Neuronal stem cell (in vitro differentiated cells): ENCODE measurements around the gene DLX2.

ENCODE experiments used
- DNase-seq: peaks from one replicate; pipeline ENCODE4 v3.0.0-alpha.2; 2013; ENCODE audit warnings: low spot score
- H2AFZ ChIP-seq: one replicate; pipeline ENCODE4 v1.6.1; 2013; ENCODE audit warnings: mild to moderate bottlenecking, low read length, inconsistent platforms
- H2AK5ac ChIP-seq: 2 replicates; pipeline ENCODE4 v1.6.1; 2013; ENCODE audit warnings: low read depth, mild to moderate bottlenecking, inconsistent platforms, low read length, moderate library complexity, mixed read lengths
- H2BK120ac ChIP-seq: 2 replicates; pipeline ENCODE4 v1.6.1; 2013; ENCODE audit warnings: low read depth, mild to moderate bottlenecking, inconsistent platforms, low read length, moderate library complexity, mixed read lengths
- H2BK12ac ChIP-seq: one replicate; pipeline ENCODE4 v1.6.1; 2013; ENCODE audit warnings: low read length, inconsistent platforms
- H2BK15ac ChIP-seq: 2 replicates; pipeline ENCODE4 v1.6.1; 2013; ENCODE audit warnings: mild to moderate bottlenecking, low read length, inconsistent platforms, mixed read lengths
- H2BK5ac ChIP-seq: one replicate; pipeline ENCODE4 v1.6.1; 2013; ENCODE audit warnings: inconsistent platforms, mild to moderate bottlenecking, low read length, moderate library complexity
- H3K14ac ChIP-seq: one replicate; pipeline ENCODE4 v1.6.1; 2013; ENCODE audit warnings: low read length, inconsistent platforms
- H3K18ac ChIP-seq: 2 replicates; pipeline ENCODE4 v1.6.1; 2013; ENCODE audit warnings: low read length, inconsistent platforms
- H3K23ac ChIP-seq: 2 replicates; pipeline ENCODE4 v1.6.1; 2013; ENCODE audit warnings: low read depth, mild to moderate bottlenecking, mixed read lengths, low read length, inconsistent platforms; ENCODE audit not compliant: poor library complexity
- H3K27ac ChIP-seq: replicated peaks from 3 replicates; pipeline ENCODE4 v1.5.1; 2013; ENCODE audit warnings: low read length, inconsistent platforms
- H3K27me3 ChIP-seq, 3 experiments: 2 replicates each; pipeline ENCODE4 v1.6.1; 2013; ENCODE audit warnings: low read length in 3 of 3, mild to moderate bottlenecking in 2 of 3, inconsistent platforms in 1 of 3, low read depth in 1 of 3, mixed read lengths in 1 of 3, moderate library complexity in 1 of 3; ENCODE audit not compliant: control insufficient read depth in 3 of 3, insufficient read depth in 3 of 3
- H3K36me3 ChIP-seq, 2 donors: replicated peaks in 1 of 2; 2 replicates each; pipeline ENCODE4 v1.6.1; 2013; ENCODE audit warnings: low read length in 2 of 2; ENCODE audit not compliant: control insufficient read depth in 2 of 2, insufficient read depth in 2 of 2
- H3K4ac ChIP-seq: 2 replicates; pipeline ENCODE4 v1.6.1; 2013; ENCODE audit warnings: inconsistent platforms, mild to moderate bottlenecking, low read length, moderate library complexity
- H3K4me1 ChIP-seq, 2 donors: 1 replicate in 1 of 2; 2 replicates in 1 of 2; pipeline ENCODE4 v1.6.1; 2013; ENCODE audit warnings: low read length in 2 of 2, low read depth in 1 of 2; ENCODE audit not compliant: control insufficient read depth in 2 of 2, insufficient read depth in 1 of 2
- H3K4me2 ChIP-seq: one replicate; pipeline ENCODE4 v1.6.1; 2013; ENCODE audit warnings: mild to moderate bottlenecking, low read length, inconsistent platforms; ENCODE audit not compliant: insufficient read depth, poor library complexity, severe bottlenecking
- H3K4me3 ChIP-seq, 2 donors: 2 replicates each; pipeline ENCODE4 v1.5.1; 2013; ENCODE audit warnings: low read length in 2 of 2, mild to moderate bottlenecking in 2 of 2, inconsistent platforms in 1 of 2, moderate library complexity in 1 of 2
- H3K79me1 ChIP-seq: one replicate; pipeline ENCODE4 v1.6.1; 2013; ENCODE audit warnings: low read depth, mild to moderate bottlenecking, inconsistent platforms, low read length, moderate library complexity
- H3K9ac ChIP-seq: one replicate; pipeline ENCODE4 v1.6.1; 2013; ENCODE audit warnings: mild to moderate bottlenecking, low read depth, low read length, inconsistent platforms; ENCODE audit not compliant: poor library complexity
- H3K9me3 ChIP-seq, 2 donors: replicated peaks in 1 of 2; 2 replicates each; pipeline versions ENCODE3 to v1.6.1; 2013; ENCODE audit warnings: low read length in 2 of 2, mild to moderate bottlenecking in 2 of 2, inconsistent platforms in 1 of 2, low read depth in 1 of 2, mixed read lengths in 1 of 2, moderate library complexity in 1 of 2; ENCODE audit not compliant: control insufficient read depth in 2 of 2, insufficient read depth in 1 of 2
- H4K8ac ChIP-seq: one replicate; pipeline ENCODE4 v1.6.1; 2013; ENCODE audit warnings: low read depth, mild to moderate bottlenecking, inconsistent platforms, low read length, moderate library complexity
- H4K91ac ChIP-seq: one replicate; pipeline ENCODE4 v1.6.1; 2013; ENCODE audit warnings: low read length, low read depth, mild to moderate bottlenecking, inconsistent platforms; ENCODE audit not compliant: poor library complexity
- WGBS, 2 donors: extraction: QIAGEN DNeasy Blood & Tissue Kit; methylation state at CpG; one replicate each; pipeline ENCODE4 v1.1.7; 2013; ENCODE audit warnings: missing lambda C conversion rate in 2 of 2, mixed read lengths in 1 of 2; ENCODE audit not compliant: insufficient read length in 2 of 2, insufficient replicate concordance in 1 of 2; ENCODE audit errors: extremely low coverage in 2 of 2; 5-methylcytosine and 5-hydroxymethylcytosine counted together

The DLX2 gene

DNA sequence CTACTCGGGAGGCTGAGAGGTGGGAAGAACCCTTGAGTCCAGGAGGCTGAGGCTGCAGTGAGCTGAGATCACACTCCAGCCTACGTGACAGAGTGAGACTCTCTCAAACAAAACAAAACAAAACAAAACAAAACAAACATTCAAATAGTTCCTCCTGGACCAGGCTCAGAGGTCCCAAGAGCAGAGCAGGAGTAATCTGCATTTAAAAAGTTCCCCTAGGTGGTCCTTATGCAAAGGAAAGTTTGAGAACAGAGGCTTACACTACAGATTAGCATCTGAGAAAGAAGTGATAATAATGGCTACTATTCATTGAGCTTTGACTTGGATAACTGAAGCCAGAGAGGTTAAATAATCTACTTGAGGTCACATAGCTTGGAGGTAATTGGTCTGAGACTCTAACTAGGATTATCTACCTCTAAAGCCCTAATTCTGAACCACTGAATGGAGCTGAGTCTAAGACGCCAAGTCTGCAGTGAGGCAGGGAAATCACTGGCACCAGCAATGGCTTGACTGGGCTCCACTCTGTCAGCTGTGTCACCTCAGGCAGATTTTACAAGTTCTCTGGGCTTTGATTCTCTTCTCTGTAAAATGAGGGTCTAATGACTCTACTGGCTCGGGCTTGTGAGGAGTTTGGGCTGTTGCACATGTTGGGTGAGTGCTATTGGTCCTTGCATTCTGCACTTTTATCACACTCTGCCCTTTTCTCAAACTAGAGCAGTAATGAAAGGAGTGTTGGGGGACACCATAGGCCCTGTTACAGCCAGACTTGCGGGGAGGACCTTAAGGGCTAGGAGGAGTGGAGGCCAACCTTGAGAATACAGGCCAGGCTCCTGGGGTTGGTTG, 29.2 kb upstream of the DLX2 start:
- no peak overlapping the region for H4K91ac ChIP-seq
- H3K23ac ChIP-seq = no peak overlapping the region
- no peak overlapping the region for H2BK12ac ChIP-seq
- H3K27ac ChIP-seq = peak overlapping the region; percentile 82
- no peaks in the 10 kb centered on the region for H3K27me3 ChIP-seq
- no peak overlapping the region for H3K4me2 ChIP-seq
- DNase-seq = peak; percentile 55
- no peak overlapping the region for H2BK5ac ChIP-seq
- no peak overlapping the region for H3K4ac ChIP-seq
- H4K8ac ChIP-seq = no peak overlapping the region
- peaks cover 0 to 3% of the 10 kb centered on the region in 2 donors for H3K4me1 ChIP-seq
- H3K36me3 ChIP-seq = no peaks in the 10 kb centered on the region
- no peaks in the 10 kb centered on the region for H3K79me1 ChIP-seq
- no CpG with 5 or more reads among the region's 5 CpGs for WGBS, 2 donors
- H3K4me3 ChIP-seq = no peak overlapping the region
- no peak overlapping the region for H3K9ac ChIP-seq
- no peak overlapping the region for H2BK15ac ChIP-seq
- H3K14ac ChIP-seq = no peak overlapping the region
- no peak overlapping the region for H2AFZ ChIP-seq
- no peaks in the 10 kb centered on the region for H3K9me3 ChIP-seq
- H3K18ac ChIP-seq = peak overlapping the region; percentile 44
- H2AK5ac ChIP-seq = no peak overlapping the region
- no peak overlapping the region for H2BK120ac ChIP-seq

DNA sequence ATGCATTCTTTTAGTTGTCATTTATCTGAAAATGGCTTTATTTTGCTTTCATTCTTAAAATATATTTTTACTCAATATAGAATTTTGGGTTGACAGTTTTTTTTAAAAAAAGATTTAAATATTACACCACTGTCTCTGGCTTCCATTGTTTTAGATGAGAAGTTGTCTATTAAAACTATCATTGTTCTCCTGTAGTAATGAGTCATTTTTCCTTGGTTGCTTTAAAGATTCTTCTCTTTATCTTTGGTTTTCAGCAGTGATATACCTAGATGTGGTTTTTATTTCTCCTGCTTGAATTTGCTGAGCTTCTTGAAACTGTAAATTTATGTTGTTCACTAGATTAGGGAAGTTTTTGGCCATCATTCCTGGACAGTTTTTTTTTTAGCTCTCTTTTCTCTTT, 26.7 kb upstream of the DLX2 start:
- Histone ChIP-seq H2BK15ac (no peak overlapping the region), H2AK5ac (no peak overlapping the region), H3K4ac (no peak overlapping the region), H4K8ac (no peak overlapping the region), H3K79me1 (no peaks in the 10 kb centered on the region), H3K18ac (no peak overlapping the region), H2BK12ac (no peak overlapping the region), H3K4me2 (no peak overlapping the region), H2AFZ (no peak overlapping the region), H3K14ac (no peak overlapping the region), H3K4me1 (peaks cover 0 to 3% of the 10 kb centered on the region in 2 donors), H3K4me3 (no peak overlapping the region), H3K9ac (no peak overlapping the region), H3K23ac (no peak overlapping the region), H2BK120ac (no peak overlapping the region), H3K36me3 (no peaks in the 10 kb centered on the region), H3K27ac (no peak overlapping the region), H3K9me3 (no peaks in the 10 kb centered on the region), H3K27me3 (no peaks in the 10 kb centered on the region), H4K91ac (no peak overlapping the region), H2BK5ac (no peak overlapping the region)
- DNase-seq = no peak

- Histone ChIP-seq H3K23ac (no peak overlapping the region), H2AFZ (no peak overlapping the region), H3K18ac (no peak overlapping the region)
Observed at GRCh38 chr2:172128484-172128883, 25.8 kb upstream of the DLX2 start.

DNA sequence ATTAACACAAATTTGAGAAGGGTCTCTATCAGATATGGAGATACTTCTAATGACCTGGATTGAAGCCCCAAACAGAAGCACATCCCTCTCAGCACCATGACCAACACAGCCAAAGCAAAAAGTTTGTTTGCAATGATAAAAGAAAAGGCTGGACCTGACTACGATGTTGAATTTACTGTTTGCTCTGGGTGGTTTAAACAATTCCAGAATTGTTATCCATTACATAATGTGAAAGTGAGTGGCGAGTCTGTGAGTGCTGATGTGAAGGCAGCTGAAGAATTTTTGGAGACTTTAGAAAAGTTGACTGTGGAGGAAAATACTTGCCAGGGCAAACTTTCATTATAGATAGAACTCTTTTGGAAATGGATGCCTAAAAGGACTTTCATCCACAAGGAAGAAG, 17.4 kb upstream of the DLX2 start:
- no peak overlapping the region for H3K9ac ChIP-seq
- H3K4me1 ChIP-seq = peaks cover 0 to 4% of the 10 kb centered on the region in 2 donors
- H3K18ac ChIP-seq = no peak overlapping the region
- no peak overlapping the region for H4K91ac ChIP-seq
- no peak overlapping the region for H3K4ac ChIP-seq
- no peak overlapping the region for H3K4me2 ChIP-seq
- H2AK5ac ChIP-seq = no peak overlapping the region
- no peak overlapping the region for H3K4me3 ChIP-seq
- no peak overlapping the region for H2BK15ac ChIP-seq
- H2AFZ ChIP-seq = no peak overlapping the region
- no peak overlapping the region for H3K14ac ChIP-seq
- WGBS, 2 donors = no CpG with 5 or more reads among the region's 2 CpGs
- no peak overlapping the region for H4K8ac ChIP-seq
- H3K27ac ChIP-seq = no peak overlapping the region
- H2BK12ac ChIP-seq = no peak overlapping the region
- no peak for DNase-seq
- H3K23ac ChIP-seq = no peak overlapping the region
- no peaks in the 10 kb centered on the region for H3K36me3 ChIP-seq
- H3K79me1 ChIP-seq = no peaks in the 10 kb centered on the region
- H3K9me3 ChIP-seq = no peaks in the 10 kb centered on the region
- no peaks in the 10 kb centered on the region for H3K27me3 ChIP-seq
- no peak overlapping the region for H2BK120ac ChIP-seq
- no peak overlapping the region for H2BK5ac ChIP-seq

More at GRCh38 chr2:172128484-172128883, 25.8 kb upstream of the DLX2 start:
- Histone ChIP-seq H3K27ac (no peak overlapping the region), H3K4ac (no peak overlapping the region), H3K27me3 (no peaks in the 10 kb centered on the region), H4K8ac (no peak overlapping the region), H2BK120ac (no peak overlapping the region), H4K91ac (no peak overlapping the region), H2AK5ac (no peak overlapping the region), H3K36me3 (no peaks in the 10 kb centered on the region), H3K79me1 (no peaks in the 10 kb centered on the region), H2BK5ac (no peak overlapping the region), H3K9me3 (no peaks in the 10 kb centered on the region), H3K4me2 (no peak overlapping the region), H3K9ac (no peak overlapping the region), H3K4me1 (peaks cover 0 to 3% of the 10 kb centered on the region in 2 donors), H3K14ac (no peak overlapping the region), H2BK12ac (no peak overlapping the region), H2BK15ac (no peak overlapping the region), H3K4me3 (no peak overlapping the region)
- DNase-seq = no peak
